ENCODE measurements around the gene ZBTB47. TPM values are rescaled to one million over a fixed set of nuclear protein-coding genes. Genes with fewer than 3 reads are reported as not detected.

Gene ZBTB47
- total and polyA plus RNA-seq, 2 experiments from 2014 or later: 0.48 to 2.8 TPM

DNA sequence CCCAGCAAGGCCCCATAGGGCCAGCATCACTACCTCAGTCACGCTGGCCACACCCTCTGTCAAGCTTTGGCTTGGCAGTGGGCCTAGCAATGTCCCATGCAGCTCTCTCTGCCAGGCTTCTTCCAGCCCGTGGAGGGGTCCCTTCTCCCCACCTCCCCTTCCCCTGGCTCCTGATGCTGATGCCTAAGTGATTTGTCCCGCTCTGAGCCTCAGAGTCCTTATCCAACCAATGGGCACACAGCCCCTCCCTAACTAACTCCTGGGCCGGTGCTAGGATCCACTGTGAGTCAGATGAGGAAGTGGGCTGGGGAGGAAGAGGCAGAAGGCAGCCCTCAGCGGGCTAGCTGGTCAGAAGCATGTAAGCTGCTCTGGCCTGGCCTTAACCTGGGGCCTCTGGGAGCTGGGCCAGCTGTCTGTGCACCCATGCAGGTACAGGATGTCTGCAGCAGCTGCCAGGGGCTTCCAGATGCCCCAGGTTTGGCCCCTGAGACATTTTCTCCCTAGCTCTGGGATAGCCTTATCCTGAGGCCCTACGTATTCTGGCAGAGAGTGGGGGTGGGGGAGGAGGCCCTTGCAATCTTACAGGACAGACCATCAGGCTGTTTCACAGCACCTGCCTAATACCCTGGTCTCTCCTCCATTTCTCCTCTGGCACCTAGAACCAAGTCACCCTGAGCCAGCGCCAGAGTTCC is 740 bp upstream of the ZBTB47 start (continued):
- no peak for TF ChIP-seq ZNF462 (CRISPR knock-in tag; IDR thresholded peaks at IDR 0.05)

GRCh38 chr3:42653303-42653559 is 266 bp upstream of the ZBTB47 start:
- H3K4me3 Mint-ChIP-seq: peak overlapping the region; percentile 86
- H3K27me3 Mint-ChIP-seq (ENCODE audit: insufficient read depth, low read depth, poor library complexity): peaks cover 13% of the 10 kb centered on the region
- Histone ChIP-seq H3K79me2 (replicated peaks; ENCODE audit: insufficient read depth) (no peaks in the 10 kb centered on the region), H3K27me3 (ENCODE audit: insufficient read depth) (no peaks in the 10 kb centered on the region), H4K20me1 (replicated peaks; ENCODE audit: insufficient read depth) (no peaks in the 10 kb centered on the region; the same call in 1 of the 2 replicates), H3K4me2 (peak overlapping the region; percentile 90), H3K9me2 (ENCODE audit: insufficient read depth) (no peaks in the 10 kb centered on the region), H2AFZ (no peak overlapping the region), H3F3A (replicated peaks; ENCODE audit: low read depth) (no peaks in the 10 kb centered on the region), H3K27ac (ENCODE audit: low read depth) (no peak overlapping the region), H3K36me3 (ENCODE audit: insufficient read depth) (no peaks in the 10 kb centered on the region), H3K4me1 (ENCODE audit: insufficient read depth) (peaks cover 22% of the 10 kb centered on the region), H3K4me3 (peak overlapping the region; percentile 76)
- H3K9me3 Mint-ChIP-seq: no peaks in the 10 kb centered on the region; the same call in 2 of the 3 replicates
- DNase-seq (ENCODE audit: low spot score): no peak
- H3K27ac Mint-ChIP-seq: no peak overlapping the region
- H3K4me1 Mint-ChIP-seq: peaks cover 46% of the 10 kb centered on the region
- ATAC-seq: no peak
- peaks cover 12% of the 10 kb centered on the region for H3K36me3 Mint-ChIP-seq (ENCODE audit: low read depth)
- TF ChIP-seq, protein P1, sequence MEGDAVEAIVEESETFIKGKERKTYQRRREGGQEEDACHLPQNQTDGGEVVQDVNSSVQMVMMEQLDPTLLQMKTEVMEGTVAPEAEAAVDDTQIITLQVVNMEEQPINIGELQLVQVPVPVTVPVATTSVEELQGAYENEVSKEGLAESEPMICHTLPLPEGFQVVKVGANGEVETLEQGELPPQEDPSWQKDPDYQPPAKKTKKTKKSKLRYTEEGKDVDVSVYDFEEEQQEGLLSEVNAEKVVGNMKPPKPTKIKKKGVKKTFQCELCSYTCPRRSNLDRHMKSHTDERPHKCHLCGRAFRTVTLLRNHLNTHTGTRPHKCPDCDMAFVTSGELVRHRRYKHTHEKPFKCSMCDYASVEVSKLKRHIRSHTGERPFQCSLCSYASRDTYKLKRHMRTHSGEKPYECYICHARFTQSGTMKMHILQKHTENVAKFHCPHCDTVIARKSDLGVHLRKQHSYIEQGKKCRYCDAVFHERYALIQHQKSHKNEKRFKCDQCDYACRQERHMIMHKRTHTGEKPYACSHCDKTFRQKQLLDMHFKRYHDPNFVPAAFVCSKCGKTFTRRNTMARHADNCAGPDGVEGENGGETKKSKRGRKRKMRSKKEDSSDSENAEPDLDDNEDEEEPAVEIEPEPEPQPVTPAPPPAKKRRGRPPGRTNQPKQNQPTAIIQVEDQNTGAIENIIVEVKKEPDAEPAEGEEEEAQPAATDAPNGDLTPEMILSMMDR (conservative IDR thresholded peaks at IDR 0.05; ENCODE audit: low read depth in 2 of 2): no peak
- TF ChIP-seq CREB1 (CRISPR knock-in tag; IDR thresholded peaks at IDR 0.05; ENCODE audit: low read depth): no peak
- TF ChIP-seq POLR2AphosphoS5 (IDR thresholded peaks at IDR 0.05; ENCODE audit: low read depth): no peak
- TF ChIP-seq ETS1 (IDR thresholded peaks at IDR 0.05): no peak
- no peak for TF ChIP-seq JUNB (IDR thresholded peaks at IDR 0.05; ENCODE audit: unreplicated experiment)
- TF ChIP-seq ZNF331 (CRISPR knock-in tag; IDR thresholded peaks at IDR 0.05; ENCODE audit: low read depth): no peak
- TF ChIP-seq NANOG (IDR thresholded peaks at IDR 0.05; ENCODE audit: borderline replicate concordance): no peak
- no peak for TF ChIP-seq EZH2phosphoT487 (IDR thresholded peaks at IDR 0.05; ENCODE audit: unreplicated experiment)
- TF ChIP-seq, protein P2, sequence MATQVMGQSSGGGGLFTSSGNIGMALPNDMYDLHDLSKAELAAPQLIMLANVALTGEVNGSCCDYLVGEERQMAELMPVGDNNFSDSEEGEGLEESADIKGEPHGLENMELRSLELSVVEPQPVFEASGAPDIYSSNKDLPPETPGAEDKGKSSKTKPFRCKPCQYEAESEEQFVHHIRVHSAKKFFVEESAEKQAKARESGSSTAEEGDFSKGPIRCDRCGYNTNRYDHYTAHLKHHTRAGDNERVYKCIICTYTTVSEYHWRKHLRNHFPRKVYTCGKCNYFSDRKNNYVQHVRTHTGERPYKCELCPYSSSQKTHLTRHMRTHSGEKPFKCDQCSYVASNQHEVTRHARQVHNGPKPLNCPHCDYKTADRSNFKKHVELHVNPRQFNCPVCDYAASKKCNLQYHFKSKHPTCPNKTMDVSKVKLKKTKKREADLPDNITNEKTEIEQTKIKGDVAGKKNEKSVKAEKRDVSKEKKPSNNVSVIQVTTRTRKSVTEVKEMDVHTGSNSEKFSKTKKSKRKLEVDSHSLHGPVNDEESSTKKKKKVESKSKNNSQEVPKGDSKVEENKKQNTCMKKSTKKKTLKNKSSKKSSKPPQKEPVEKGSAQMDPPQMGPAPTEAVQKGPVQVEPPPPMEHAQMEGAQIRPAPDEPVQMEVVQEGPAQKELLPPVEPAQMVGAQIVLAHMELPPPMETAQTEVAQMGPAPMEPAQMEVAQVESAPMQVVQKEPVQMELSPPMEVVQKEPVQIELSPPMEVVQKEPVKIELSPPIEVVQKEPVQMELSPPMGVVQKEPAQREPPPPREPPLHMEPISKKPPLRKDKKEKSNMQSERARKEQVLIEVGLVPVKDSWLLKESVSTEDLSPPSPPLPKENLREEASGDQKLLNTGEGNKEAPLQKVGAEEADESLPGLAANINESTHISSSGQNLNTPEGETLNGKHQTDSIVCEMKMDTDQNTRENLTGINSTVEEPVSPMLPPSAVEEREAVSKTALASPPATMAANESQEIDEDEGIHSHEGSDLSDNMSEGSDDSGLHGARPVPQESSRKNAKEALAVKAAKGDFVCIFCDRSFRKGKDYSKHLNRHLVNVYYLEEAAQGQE (IDR thresholded peaks at IDR 0.05; ENCODE audit: unreplicated experiment): no peak
